Measurements from ENCODE around the gene FBXL3.

FBXL3 gene

DNA sequence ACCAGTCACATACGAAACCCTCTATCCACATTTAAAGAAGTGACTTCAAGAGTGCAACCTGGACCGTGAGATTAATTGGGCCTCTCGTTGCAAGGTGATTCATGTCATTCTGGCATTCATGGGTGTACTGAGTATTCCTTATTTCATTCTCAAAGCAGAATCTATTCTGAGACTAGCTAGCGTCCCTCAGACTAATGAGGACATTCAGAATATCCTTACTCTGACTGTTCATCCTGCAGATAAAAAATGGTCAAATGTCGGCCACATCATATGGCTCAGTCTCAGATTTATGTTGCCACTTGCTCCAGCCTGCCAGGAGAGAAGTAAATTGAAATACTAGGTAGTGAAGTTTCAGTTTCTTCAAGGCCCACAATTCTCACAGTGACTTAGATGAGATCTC, 71.3 kb downstream of the FBXL3 start:
- Histone ChIP-seq H3K9me2 (replicated peaks; ENCODE audit: insufficient read depth, low read length) (no peaks in the 10 kb centered on the region), H3F3A (ENCODE audit: insufficient read depth, low read length) (no peaks in the 10 kb centered on the region), H3K27ac (ENCODE audit: low read length) (no peak overlapping the region), H3K27me3 (replicated peaks; ENCODE audit: insufficient read depth, low read length) (no peaks in the 10 kb centered on the region), H3K4me2 (ENCODE audit: low read depth, low read length) (no peak overlapping the region), H4K20me1 (ENCODE audit: insufficient read depth, low read length) (no peaks in the 10 kb centered on the region), H3K9ac (ENCODE audit: low read length) (no peak overlapping the region), H3K9me3 (replicated peaks; ENCODE audit: insufficient read depth, low read length) (no peaks in the 10 kb centered on the region), H3K36me3 (replicated peaks; ENCODE audit: insufficient read depth, low read length) (no peaks in the 10 kb centered on the region), H2AFZ (ENCODE audit: low read length) (no peak overlapping the region), H3K79me2 (ENCODE audit: low read length) (no peaks in the 10 kb centered on the region), H3K4me1 (ENCODE audit: low read length) (no peaks in the 10 kb centered on the region), H3K4me3 (ENCODE audit: low read length) (no peak overlapping the region)
- TF ChIP-seq EZH2phosphoT487 (IDR thresholded peaks at IDR 0.05; ENCODE audit: low read length) (no peak), EZH2 (optimal IDR thresholded peaks at IDR 0.05; ENCODE audit: low read depth, low read length) (no peak)
- TF ChIP-seq, protein P1, sequence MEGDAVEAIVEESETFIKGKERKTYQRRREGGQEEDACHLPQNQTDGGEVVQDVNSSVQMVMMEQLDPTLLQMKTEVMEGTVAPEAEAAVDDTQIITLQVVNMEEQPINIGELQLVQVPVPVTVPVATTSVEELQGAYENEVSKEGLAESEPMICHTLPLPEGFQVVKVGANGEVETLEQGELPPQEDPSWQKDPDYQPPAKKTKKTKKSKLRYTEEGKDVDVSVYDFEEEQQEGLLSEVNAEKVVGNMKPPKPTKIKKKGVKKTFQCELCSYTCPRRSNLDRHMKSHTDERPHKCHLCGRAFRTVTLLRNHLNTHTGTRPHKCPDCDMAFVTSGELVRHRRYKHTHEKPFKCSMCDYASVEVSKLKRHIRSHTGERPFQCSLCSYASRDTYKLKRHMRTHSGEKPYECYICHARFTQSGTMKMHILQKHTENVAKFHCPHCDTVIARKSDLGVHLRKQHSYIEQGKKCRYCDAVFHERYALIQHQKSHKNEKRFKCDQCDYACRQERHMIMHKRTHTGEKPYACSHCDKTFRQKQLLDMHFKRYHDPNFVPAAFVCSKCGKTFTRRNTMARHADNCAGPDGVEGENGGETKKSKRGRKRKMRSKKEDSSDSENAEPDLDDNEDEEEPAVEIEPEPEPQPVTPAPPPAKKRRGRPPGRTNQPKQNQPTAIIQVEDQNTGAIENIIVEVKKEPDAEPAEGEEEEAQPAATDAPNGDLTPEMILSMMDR (IDR thresholded peaks at IDR 0.05; ENCODE audit: low read length): no peak
- DNase-seq: no peak

All from MM.1S (cell line).